HepG2 (cell line): Measurements from ENCODE around the gene PPY. TPM values are rescaled to one million over a fixed set of nuclear protein-coding genes. Genes with fewer than 3 reads are reported as not detected.

Experiments used
- MAZ ChIP-seq, 2 experiments: sonication (generic) in 1 of 2; formaldehyde crosslinking in 1 of 2; IDR thresholded peaks; 2 replicates each; pipeline versions ENCODE4 v1.5.0 to v1.6.1; 2012 to 2020; ENCODE audit warnings: low read depth in 2 of 2, mild to moderate bottlenecking in 2 of 2, borderline replicate concordance in 1 of 2, improper control_type of control experiment in 1 of 2, low read length in 1 of 2, missing genetic modification reagents in 1 of 2, moderate library complexity in 1 of 2
- MIER3 ChIP-seq: IDR thresholded peaks from 2 replicates; pipeline ENCODE4 v1.6.1; 2016; ENCODE audit warnings: missing compliant biosample characterization, borderline replicate concordance
- MTA1 ChIP-seq: sonication (generic); formaldehyde crosslinking; IDR thresholded peaks from 2 replicates; pipeline ENCODE4 v1.4.0; 2020; ENCODE audit warnings: missing genetic modification reagents, mild to moderate bottlenecking, borderline replicate concordance
- RARG ChIP-seq: sonication (generic); formaldehyde crosslinking; IDR thresholded peaks from 2 replicates; pipeline ENCODE4 v1.4.0; 2020; ENCODE audit warnings: low read depth, mild to moderate bottlenecking, missing genetic modification reagents
- SAP130 ChIP-seq: IDR thresholded peaks from 2 replicates; pipeline ENCODE4 v1.6.1; 2016; ENCODE audit warnings: low read depth
- SMAD9 ChIP-seq: sonication (generic); formaldehyde crosslinking; IDR thresholded peaks from 2 replicates; pipeline ENCODE4 v1.5.1; 2020; ENCODE audit warnings: mild to moderate bottlenecking, missing genetic modification reagents
- ZC3H4 ChIP-seq: sonication (generic); formaldehyde crosslinking; IDR thresholded peaks from 2 replicates; pipeline ENCODE4 v1.4.0; 2020; ENCODE audit warnings: missing genetic modification reagents, borderline replicate concordance
- ZEB1 ChIP-seq: IDR thresholded peaks from 2 replicates; pipeline ENCODE4 v1.6.1; 2012; ENCODE audit warnings: mild to moderate bottlenecking, low read depth, inconsistent platforms; ENCODE audit not compliant: insufficient replicate concordance
- ZNF207 ChIP-seq: fragments of 450-650 bp; IDR thresholded peaks from 2 replicates; pipeline ENCODE4 v1.6.1; 2016; ENCODE audit warnings: antibody characterized with exemption, borderline replicate concordance
- ZNF282 ChIP-seq: fragments of 450-650 bp; IDR thresholded peaks from 2 replicates; pipeline ENCODE4 v1.6.1; 2018; ENCODE audit not compliant: partially characterized antibody
- ZNF354B ChIP-seq: sonication (generic); formaldehyde crosslinking; IDR thresholded peaks from 2 replicates; pipeline ENCODE4 v1.8.0; 2022; ENCODE audit warnings: mild to moderate bottlenecking, missing genetic modification reagents
- ZNF589 ChIP-seq: sonication (generic); formaldehyde crosslinking; conservative IDR thresholded peaks from 2 replicates; pipeline ENCODE4 v1.8.0; 2022; ENCODE audit warnings: mild to moderate bottlenecking, moderate library complexity, missing genetic modification reagents
- ZNF616 ChIP-seq: sonication (generic); formaldehyde crosslinking; IDR thresholded peaks from 2 replicates; pipeline ENCODE4 v1.5.0; 2020; ENCODE audit warnings: low read depth, mild to moderate bottlenecking, missing genetic modification reagents
- ZNF879 ChIP-seq: sonication (generic); formaldehyde crosslinking; IDR thresholded peaks from 2 replicates; pipeline ENCODE4 v1.8.1; 2023; ENCODE audit warnings: missing genetic modification reagents
- polyA plus RNA-seq, 8 experiments: library from polyadenylated mRNA; depleted of rRNA in 3 of 8; stranded (reverse) in 7 of 8; unstranded in 1 of 8; fragments of >200 nt; fragmentation: Illumina TruSeq in 4 of 8; extraction: Trizol in 4 of 8; gene quantifications; 2 replicates each; pipeline versions ENCODE4 v1.2.1 to v1.2.3, GENCODE V29; 2011 to 2016; ENCODE audit warnings: low read depth in 4 of 8, missing spikeins in 1 of 8, mixed read lengths in 1 of 8; ENCODE audit not compliant: insufficient read depth in 1 of 8
- total RNA-seq, 5 experiments: library from RNA; depleted of rRNA; stranded (reverse); fragments of >200 nt; fragmentation: Illumina TruSeq; extraction: Trizol; gene quantifications; 2 replicates each; pipeline ENCODE4 v1.2.3, GENCODE V29; 2016; ENCODE audit warnings: low read depth in 1 of 5
- TF ChIP-seq, protein P1 (sequence below): sonication (generic); formaldehyde crosslinking; IDR thresholded peaks from 2 replicates; pipeline ENCODE4 v1.4.0; 2020; ENCODE audit warnings: low read depth, mild to moderate bottlenecking, missing genetic modification reagents
- TF ChIP-seq, protein P2 (sequence below): sonication (generic); formaldehyde crosslinking; IDR thresholded peaks from 2 replicates; pipeline ENCODE4 v1.5.0; 2020; ENCODE audit warnings: mild to moderate bottlenecking, missing genetic modification reagents, borderline replicate concordance
- TF ChIP-seq, protein P3 (sequence below): sonication (generic); formaldehyde crosslinking; IDR thresholded peaks from 2 replicates; pipeline ENCODE4 v1.8.1; 2022; ENCODE audit warnings: mild to moderate bottlenecking, missing genetic modification reagents
- TF ChIP-seq, protein P4 (sequence below): IDR thresholded peaks from 2 replicates; pipeline ENCODE4 v1.6.1; 2016; ENCODE audit warnings: missing genetic modification reagents, missing compliant biosample characterization
- TF ChIP-seq, protein P5 (sequence below), 2 experiments: fragments of 450-650 bp in 1 of 2; sonication (generic) in 1 of 2; formaldehyde crosslinking; IDR thresholded peaks; 2 replicates each; pipeline versions ENCODE4 v1.5.0 to v1.8.0; 2020 to 2022; ENCODE audit warnings: mild to moderate bottlenecking in 1 of 2, missing genetic modification reagents in 1 of 2

The PPY gene
- total and polyA plus RNA-seq, 2 of the 13 experiments (the other 11 are each of a cell fraction or from before 2014, with no cell fraction given): not detected

DNA sequence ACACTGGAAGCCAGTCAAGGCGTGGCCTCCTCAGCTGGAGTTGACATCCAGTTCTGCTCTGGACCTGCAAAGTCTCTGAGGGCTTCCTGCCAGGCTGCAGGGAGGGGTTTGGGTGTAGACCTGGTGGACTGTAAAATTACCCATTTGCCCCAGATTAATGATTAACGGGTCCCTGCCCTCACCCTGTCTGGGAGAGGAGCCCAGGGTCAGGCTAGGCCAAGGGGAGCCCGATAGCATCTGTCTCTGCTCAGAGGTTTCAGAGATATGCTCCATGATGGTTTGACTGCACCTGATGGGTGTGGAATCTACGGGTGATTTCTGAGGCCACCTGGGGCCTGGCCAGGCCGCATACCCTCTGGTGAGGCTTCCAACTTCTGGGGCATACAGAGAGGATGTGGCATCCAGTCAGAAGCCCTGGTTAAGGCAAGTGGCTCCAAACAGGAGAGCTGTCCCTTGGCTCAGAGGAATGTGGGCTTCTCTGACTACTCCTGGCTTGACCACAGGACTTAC, 11.2 kb downstream of the PPY start (continued):
- TF ChIP-seq, protein P1, sequence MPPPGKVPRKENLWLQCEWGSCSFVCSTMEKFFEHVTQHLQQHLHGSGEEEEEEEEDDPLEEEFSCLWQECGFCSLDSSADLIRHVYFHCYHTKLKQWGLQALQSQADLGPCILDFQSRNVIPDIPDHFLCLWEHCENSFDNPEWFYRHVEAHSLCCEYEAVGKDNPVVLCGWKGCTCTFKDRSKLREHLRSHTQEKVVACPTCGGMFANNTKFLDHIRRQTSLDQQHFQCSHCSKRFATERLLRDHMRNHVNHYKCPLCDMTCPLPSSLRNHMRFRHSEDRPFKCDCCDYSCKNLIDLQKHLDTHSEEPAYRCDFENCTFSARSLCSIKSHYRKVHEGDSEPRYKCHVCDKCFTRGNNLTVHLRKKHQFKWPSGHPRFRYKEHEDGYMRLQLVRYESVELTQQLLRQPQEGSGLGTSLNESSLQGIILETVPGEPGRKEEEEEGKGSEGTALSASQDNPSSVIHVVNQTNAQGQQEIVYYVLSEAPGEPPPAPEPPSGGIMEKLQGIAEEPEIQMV (CRISPR knock-in tag): no peak
- TF ChIP-seq RARG (no peak), ZC3H4 (no peak), ZNF207 (no peak), SAP130 (CRISPR knock-in tag) (peak; percentile 69), ZEB1 (no peak), MTA1 (CRISPR knock-in tag) (no peak), SMAD9 (CRISPR knock-in tag) (no peak), ZNF589 (CRISPR knock-in tag) (no peak), ZNF354B (CRISPR knock-in tag) (no peak), ZNF879 (CRISPR knock-in tag) (no peak), ZNF616 (CRISPR knock-in tag) (no peak), ZNF282 (no peak), MIER3 (CRISPR knock-in tag) (peak; percentile 32; the same call in 1 of the 2 replicates), MAZ (IDR thresholded peaks at IDR 0.05; ENCODE audit: borderline replicate concordance, low read depth, low read length) (no peak), MAZ (CRISPR knock-in tag; IDR thresholded peaks at IDR 0.05; ENCODE audit: low read depth) (0 out of 2 replicates have a peak, but pooled peaks have one; percentile 29)
- TF ChIP-seq, protein P2, sequence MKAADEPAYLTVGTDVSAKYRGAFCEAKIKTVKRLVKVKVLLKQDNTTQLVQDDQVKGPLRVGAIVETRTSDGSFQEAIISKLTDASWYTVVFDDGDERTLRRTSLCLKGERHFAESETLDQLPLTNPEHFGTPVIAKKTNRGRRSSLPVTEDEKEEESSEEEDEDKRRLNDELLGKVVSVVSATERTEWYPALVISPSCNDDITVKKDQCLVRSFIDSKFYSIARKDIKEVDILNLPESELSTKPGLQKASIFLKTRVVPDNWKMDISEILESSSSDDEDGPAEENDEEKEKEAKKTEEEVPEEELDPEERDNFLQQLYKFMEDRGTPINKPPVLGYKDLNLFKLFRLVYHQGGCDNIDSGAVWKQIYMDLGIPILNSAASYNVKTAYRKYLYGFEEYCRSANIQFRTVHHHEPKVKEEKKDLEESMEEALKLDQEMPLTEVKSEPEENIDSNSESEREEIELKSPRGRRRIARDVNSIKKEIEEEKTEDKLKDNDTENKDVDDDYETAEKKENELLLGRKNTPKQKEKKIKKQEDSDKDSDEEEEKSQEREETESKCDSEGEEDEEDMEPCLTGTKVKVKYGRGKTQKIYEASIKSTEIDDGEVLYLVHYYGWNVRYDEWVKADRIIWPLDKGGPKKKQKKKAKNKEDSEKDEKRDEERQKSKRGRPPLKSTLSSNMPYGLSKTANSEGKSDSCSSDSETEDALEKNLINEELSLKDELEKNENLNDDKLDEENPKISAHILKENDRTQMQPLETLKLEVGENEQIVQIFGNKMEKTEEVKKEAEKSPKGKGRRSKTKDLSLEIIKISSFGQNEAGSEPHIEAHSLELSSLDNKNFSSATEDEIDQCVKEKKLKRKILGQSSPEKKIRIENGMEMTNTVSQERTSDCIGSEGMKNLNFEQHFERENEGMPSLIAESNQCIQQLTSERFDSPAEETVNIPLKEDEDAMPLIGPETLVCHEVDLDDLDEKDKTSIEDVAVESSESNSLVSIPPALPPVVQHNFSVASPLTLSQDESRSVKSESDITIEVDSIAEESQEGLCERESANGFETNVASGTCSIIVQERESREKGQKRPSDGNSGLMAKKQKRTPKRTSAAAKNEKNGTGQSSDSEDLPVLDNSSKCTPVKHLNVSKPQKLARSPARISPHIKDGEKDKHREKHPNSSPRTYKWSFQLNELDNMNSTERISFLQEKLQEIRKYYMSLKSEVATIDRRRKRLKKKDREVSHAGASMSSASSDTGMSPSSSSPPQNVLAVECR (CRISPR knock-in tag): no peak; the same call in 1 of the 2 replicates
- TF ChIP-seq, protein P3, sequence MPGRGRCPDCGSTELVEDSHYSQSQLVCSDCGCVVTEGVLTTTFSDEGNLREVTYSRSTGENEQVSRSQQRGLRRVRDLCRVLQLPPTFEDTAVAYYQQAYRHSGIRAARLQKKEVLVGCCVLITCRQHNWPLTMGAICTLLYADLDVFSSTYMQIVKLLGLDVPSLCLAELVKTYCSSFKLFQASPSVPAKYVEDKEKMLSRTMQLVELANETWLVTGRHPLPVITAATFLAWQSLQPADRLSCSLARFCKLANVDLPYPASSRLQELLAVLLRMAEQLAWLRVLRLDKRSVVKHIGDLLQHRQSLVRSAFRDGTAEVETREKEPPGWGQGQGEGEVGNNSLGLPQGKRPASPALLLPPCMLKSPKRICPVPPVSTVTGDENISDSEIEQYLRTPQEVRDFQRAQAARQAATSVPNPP (CRISPR knock-in tag): no peak
- TF ChIP-seq, protein P4, sequence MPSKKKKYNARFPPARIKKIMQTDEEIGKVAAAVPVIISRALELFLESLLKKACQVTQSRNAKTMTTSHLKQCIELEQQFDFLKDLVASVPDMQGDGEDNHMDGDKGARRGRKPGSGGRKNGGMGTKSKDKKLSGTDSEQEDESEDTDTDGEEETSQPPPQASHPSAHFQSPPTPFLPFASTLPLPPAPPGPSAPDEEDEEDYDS (CRISPR knock-in tag): no peak; the same call in 1 of the 2 replicates
- TF ChIP-seq, protein P5, sequence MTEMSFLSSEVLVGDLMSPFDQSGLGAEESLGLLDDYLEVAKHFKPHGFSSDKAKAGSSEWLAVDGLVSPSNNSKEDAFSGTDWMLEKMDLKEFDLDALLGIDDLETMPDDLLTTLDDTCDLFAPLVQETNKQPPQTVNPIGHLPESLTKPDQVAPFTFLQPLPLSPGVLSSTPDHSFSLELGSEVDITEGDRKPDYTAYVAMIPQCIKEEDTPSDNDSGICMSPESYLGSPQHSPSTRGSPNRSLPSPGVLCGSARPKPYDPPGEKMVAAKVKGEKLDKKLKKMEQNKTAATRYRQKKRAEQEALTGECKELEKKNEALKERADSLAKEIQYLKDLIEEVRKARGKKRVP (CRISPR knock-in tag; IDR thresholded peaks at IDR 0.05): no peak
